Tibial nerve (tissue), 4 donors: ENCODE measurements around the gene LRRN4CL.
"Not testable (repeated sequence)": the region's sequence is repeated elsewhere in the genome, so short reads cannot be mapped to it uniquely, and the experiment has no call there.

Experiments
- CTCF ChIP-seq, 5 experiments: fragments of 200-600 bp in 3 of 5; fragments of 450-650 bp in 2 of 5; sonication (generic) in 3 of 5; IDR thresholded peaks; one replicate each; pipeline ENCODE4 v1.5.1; 2016 to 2019; ENCODE audit warnings: antibody characterized with exemption in 5 of 5, mild to moderate bottlenecking in 3 of 5, moderate library complexity in 2 of 5
- EP300 ChIP-seq, 2 donors: sonication (generic); formaldehyde crosslinking; IDR thresholded peaks; one replicate each; pipeline ENCODE4 v1.6.1; 2017; ENCODE audit warnings: antibody characterized with exemption in 2 of 2, mild to moderate bottlenecking in 1 of 2
- POLR2A ChIP-seq, 2 donors: fragments of 450-650 bp; IDR thresholded peaks; one replicate each; pipeline ENCODE4 v1.6.1; 2017; ENCODE audit warnings: antibody characterized with exemption in 2 of 2, mild to moderate bottlenecking in 2 of 2, moderate library complexity in 2 of 2

DNA sequence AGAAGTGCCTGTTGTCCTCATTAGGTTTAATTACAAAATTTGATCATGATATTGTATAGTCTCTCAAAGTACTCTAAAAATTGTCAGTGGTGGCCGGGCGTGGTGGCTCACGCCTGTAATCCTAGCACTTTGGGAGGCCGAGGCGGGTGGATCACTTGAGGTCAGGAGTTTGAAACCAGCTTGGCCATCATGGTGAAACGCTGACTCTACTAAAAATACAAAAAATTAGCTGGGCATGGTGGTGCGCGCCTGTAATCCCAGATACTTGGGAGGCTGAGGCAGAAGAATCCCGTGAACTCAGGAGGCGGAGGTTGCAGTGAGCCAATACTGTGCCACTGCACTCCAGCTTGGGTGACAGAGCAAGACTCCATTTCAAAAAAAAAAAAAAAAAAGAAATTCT, 13.9 kb downstream of the LRRN4CL start:
- TF ChIP-seq CTCF, POLR2A, EP300 (IDR thresholded peaks at IDR 0.05): not testable (repeated sequence)
